Adrenal gland (tissue), 12 donors: ENCODE data around the gene PCNT. TPM values are rescaled to one million over a fixed set of nuclear protein-coding genes. Genes with fewer than 3 reads are reported as not detected.

Experiments
- DNase-seq, 7 donors: peaks; one replicate each; pipeline ENCODE4 v3.0.0-alpha.2; 2019 to 2020
- H3K27ac ChIP-seq, 5 donors: fragments of 200-600 bp; sonication (generic) in 4 of 5; 1 replicate in 3 of 5; 2 replicates in 2 of 5; pipeline versions ENCODE4 v1.5.1 to v1.8.0; 2016 to 2020; ENCODE audit warnings: mild to moderate bottlenecking in 1 of 5
- H3K27me3 ChIP-seq: fragments of 200-600 bp; 2 replicates; pipeline ENCODE4 v1.8.0; 2021
- H3K36me3 ChIP-seq, 2 donors: fragments of 200-600 bp; replicated peaks in 1 of 2; 1 replicate in 1 of 2; 2 replicates in 1 of 2; pipeline versions ENCODE4 v1.5.1 to v1.8.0; 2018 to 2022
- H3K4me1 ChIP-seq, 2 donors: fragments of 200-600 bp; replicated peaks in 1 of 2; 1 replicate in 1 of 2; 2 replicates in 1 of 2; pipeline versions ENCODE4 v1.5.1 to v1.8.0; 2018 to 2021
- H3K4me3 ChIP-seq, 4 donors: fragments of 200-600 bp; sonication (generic) in 3 of 4; one replicate each; pipeline ENCODE4 v1.5.1; 2016 to 2018
- H3K9me3 ChIP-seq, 3 donors: fragments of 200-600 bp; sonication (generic) in 1 of 3; replicated peaks in 1 of 3; 1 replicate in 2 of 3; 2 replicates in 1 of 3; pipeline versions ENCODE4 v1.5.1 to v1.8.0; 2016 to 2021
- POLR2A ChIP-seq, 2 donors: fragments of 450-650 bp; IDR thresholded peaks; one replicate each; pipeline ENCODE4 v1.6.1; 2017; ENCODE audit warnings: antibody characterized with exemption in 2 of 2, mild to moderate bottlenecking in 2 of 2, moderate library complexity in 1 of 2
- WGBS, 4 donors: extraction: QIAGEN DNeasy Blood & Tissue Kit in 2 of 4; methylation state at CpG; one replicate each; pipeline versions ENCODE4 v1.1.5 to v1.1.7; 2013 to 2017; 5-methylcytosine and 5-hydroxymethylcytosine counted together
- intact Hi-C, 2 donors: fragments of 100-400 bp; cut with DNase I; formaldehyde crosslinking; loops; one replicate each; pipeline versions ENCODE4 v1.14.1 to v1.15.0; 2022 to 2023
- polyA plus RNA-seq, 3 donors: library from polyadenylated mRNA; stranded (reverse); fragments of 200-250 nt in 2 of 3; fragments of 350-450 nt in 1 of 3; fragmentation: Illumina TruSeq in 1 of 3; extraction: RNeasy Lipid Tissue Mini Kit (QIAGEN cat#74804) in 1 of 3; gene quantifications; one replicate each; pipeline ENCODE4 v1.2.3, GENCODE V29; 2013 to 2014
- total RNA-seq, 9 donors: library from RNA; depleted of rRNA in 4 of 9; stranded (reverse); fragments of >200 nt in 4 of 9; fragments of 120-200 nt in 1 of 9; fragmentation: NEBNext Ultra II Directional in 1 of 9; extraction: Animal tissue kit (Norgen Biotek cat#: 25700) in 1 of 9; gene quantifications; one replicate each; pipeline versions ENCODE4 v1.1.0 to v1.2.4, GENCODE V29; 2013 to 2023
- TF ChIP-seq, protein P1 (sequence below), 6 experiments: fragments of 450-650 bp in 4 of 6; fragments of 200-600 bp in 2 of 6; sonication (generic) in 1 of 6; IDR thresholded peaks; 1 replicate in 5 of 6; 2 replicates in 1 of 6; pipeline versions ENCODE4 v1.5.1 to v1.8.0; 2016 to 2021; ENCODE audit warnings: antibody characterized with exemption in 6 of 6, mild to moderate bottlenecking in 2 of 6, moderate library complexity in 1 of 6
- donor health status: healthy with polysubstance abuse.
- donor health status: Bipolar disorder and iron deficiency.
- donor health status: DM: yes; HTN: yes; CAD: no.
- donor health status: DM: no; HTN: no; CAD: no.
- donor health status: DM: no; HTN: no; CAD: no.
- donor health status: DM: yes; HTN: yes; CAD: no.

PCNT gene
- total and polyA plus RNA-seq, 12 donors, result 14.0 to 46.6 (median 30.4) TPM

DNA sequence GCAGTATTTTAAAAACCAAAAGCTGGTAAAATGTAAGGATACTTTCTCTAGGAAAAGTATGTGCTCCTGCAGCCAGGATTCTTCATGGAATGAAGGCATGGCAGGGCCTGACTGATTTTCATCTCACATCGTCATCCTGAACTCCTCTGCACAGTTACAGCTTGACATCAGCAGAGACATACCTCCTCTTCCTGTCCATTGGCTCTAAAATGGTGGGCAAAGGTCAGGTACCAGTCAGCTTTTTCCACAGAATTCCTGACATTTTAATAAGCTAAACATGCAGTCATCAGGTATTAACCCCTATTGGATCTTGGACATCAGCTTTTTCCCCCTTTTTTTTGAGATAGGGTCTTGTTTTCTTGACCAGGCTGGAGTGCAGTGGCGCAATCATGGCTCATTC lies 5.8 kb downstream of the PCNT start:
- TF ChIP-seq, protein P1, sequence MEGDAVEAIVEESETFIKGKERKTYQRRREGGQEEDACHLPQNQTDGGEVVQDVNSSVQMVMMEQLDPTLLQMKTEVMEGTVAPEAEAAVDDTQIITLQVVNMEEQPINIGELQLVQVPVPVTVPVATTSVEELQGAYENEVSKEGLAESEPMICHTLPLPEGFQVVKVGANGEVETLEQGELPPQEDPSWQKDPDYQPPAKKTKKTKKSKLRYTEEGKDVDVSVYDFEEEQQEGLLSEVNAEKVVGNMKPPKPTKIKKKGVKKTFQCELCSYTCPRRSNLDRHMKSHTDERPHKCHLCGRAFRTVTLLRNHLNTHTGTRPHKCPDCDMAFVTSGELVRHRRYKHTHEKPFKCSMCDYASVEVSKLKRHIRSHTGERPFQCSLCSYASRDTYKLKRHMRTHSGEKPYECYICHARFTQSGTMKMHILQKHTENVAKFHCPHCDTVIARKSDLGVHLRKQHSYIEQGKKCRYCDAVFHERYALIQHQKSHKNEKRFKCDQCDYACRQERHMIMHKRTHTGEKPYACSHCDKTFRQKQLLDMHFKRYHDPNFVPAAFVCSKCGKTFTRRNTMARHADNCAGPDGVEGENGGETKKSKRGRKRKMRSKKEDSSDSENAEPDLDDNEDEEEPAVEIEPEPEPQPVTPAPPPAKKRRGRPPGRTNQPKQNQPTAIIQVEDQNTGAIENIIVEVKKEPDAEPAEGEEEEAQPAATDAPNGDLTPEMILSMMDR (IDR thresholded peaks at IDR 0.05), result no peak
- TF ChIP-seq POLR2A (IDR thresholded peaks at IDR 0.05), result no peak
- Histone ChIP-seq H3K9me3 (no peaks in the 10 kb centered on the region), H3K27me3 (no peaks in the 10 kb centered on the region), H3K4me1 (peaks cover 0 to 10% of the 10 kb centered on the region in 2 donors), H3K27ac (no peak overlapping the region), H3K4me3 (no peak overlapping the region), H3K36me3 (peaks cover 0 to 23% of the 10 kb centered on the region in 2 donors)
- no peak for DNase-seq
- 86 to 100% (median 95%) methylated on average over 2 of the region's 2 CpGs for WGBS, 4 donors
- intact Hi-C loops, result no loop called here

- no peak for TF ChIP-seq POLR2A (IDR thresholded peaks at IDR 0.05)
- TF ChIP-seq, protein P1 (IDR thresholded peaks at IDR 0.05), result no peak
- DNase-seq, result no peak
- peaks cover 0 to 44% of the 10 kb centered on the region in 2 donors for H3K36me3 ChIP-seq
- intact Hi-C loops, result no loop called here
- WGBS, 4 donors, result 84 to 97% (median 94%) methylated on average over 12 of the region's 12 CpGs
- H3K27ac ChIP-seq, result no peak overlapping the region
- no peaks in the 10 kb centered on the region for H3K27me3 ChIP-seq
- no peaks in the 10 kb centered on the region for H3K9me3 ChIP-seq
- H3K4me1 ChIP-seq, result no peaks in the 10 kb centered on the region
- H3K4me3 ChIP-seq, result no peak overlapping the region
Observed at GRCh38 chr21:46334351-46335140, 10.6 kb downstream of the PCNT start.

DNA sequence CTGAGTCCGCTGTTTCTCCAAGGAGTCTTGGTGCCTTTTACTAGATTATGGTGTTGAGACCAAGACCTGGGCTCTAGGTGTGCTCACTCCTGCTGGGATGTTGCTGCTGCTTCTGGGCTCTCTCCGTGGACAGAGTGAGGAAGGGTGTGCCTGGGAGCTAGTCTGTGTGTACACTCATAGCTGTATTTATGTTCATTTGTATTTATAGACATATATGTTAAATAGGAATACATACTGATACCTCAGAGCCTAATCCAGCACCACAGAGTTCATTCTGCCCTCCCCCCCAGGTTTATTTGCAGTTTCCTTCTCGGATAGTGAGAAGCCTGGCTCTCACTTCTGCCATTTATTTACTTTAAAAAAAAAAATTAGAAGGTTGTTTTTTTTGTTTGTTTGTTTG lies 12.6 kb downstream of the PCNT start:
- Histone ChIP-seq H3K9me3 (no peaks in the 10 kb centered on the region), H3K27me3 (no peaks in the 10 kb centered on the region), H3K36me3 (peaks cover 0 to 38% of the 10 kb centered on the region in 2 donors), H3K4me3 (no peak overlapping the region), H3K27ac (no peak overlapping the region), H3K4me1 (no peaks in the 10 kb centered on the region)
- no peak for DNase-seq
- TF ChIP-seq POLR2A (IDR thresholded peaks at IDR 0.05), result no peak
- TF ChIP-seq, protein P1 (IDR thresholded peaks at IDR 0.05), result no peak
- 98 to 99% (median 98%) methylated on average over 3 of the region's 3 CpGs for WGBS, 4 donors
- intact Hi-C loops, result no loop called here

DNA sequence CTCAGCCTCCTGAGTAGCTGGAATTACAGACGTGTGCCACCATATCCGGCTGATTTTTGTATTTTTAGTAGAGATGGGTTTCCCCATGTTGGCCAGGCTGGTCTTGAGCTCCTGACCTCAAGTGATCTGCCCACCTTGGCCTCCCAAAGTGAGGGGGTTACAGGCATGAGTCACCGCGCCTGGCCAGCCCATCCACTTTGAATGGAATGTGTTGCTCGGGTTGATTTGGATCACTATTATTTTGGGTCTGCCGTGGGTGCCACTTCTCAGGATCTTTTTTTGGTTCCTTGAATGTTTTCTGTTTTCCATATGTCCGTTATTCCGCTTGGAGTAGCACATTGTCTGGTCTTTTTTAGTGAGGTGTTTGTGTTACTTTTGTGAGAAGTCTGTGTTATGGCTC lies 17.0 kb downstream of the PCNT start:
- no peak overlapping the region for H3K4me3 ChIP-seq
- H3K27me3 ChIP-seq, result no peaks in the 10 kb centered on the region
- no peaks in the 10 kb centered on the region for H3K9me3 ChIP-seq
- no peak for DNase-seq
- intact Hi-C loops, result no loop called here
- peaks cover 0 to 33% of the 10 kb centered on the region in 2 donors for H3K36me3 ChIP-seq
- no peaks in the 10 kb centered on the region for H3K4me1 ChIP-seq
- 90 to 96% (median 93%) methylated on average over 8 of the region's 8 CpGs for WGBS, 4 donors
- TF ChIP-seq, protein P1 (IDR thresholded peaks at IDR 0.05), result no peak
- TF ChIP-seq POLR2A (IDR thresholded peaks at IDR 0.05), result no peak
- no peak overlapping the region for H3K27ac ChIP-seq
